Activated CD8-positive, alpha-beta memory T cell treated with anti-CD3 and anti-CD28 coated beads, Interleukin-2, amount 10 ng/mL, durations not matched to agents 7 days and 5 days (primary cell): Measurements from ENCODE around the gene CALCR. TPM values are rescaled to one million over a fixed set of nuclear protein-coding genes. Genes with fewer than 3 reads are reported as not detected.
"Not testable (repeated sequence)": the region's sequence is repeated elsewhere in the genome, so short reads cannot be mapped to it uniquely, and the experiment has no call there.

ENCODE experiments used
- ATAC-seq: fragments of 150-1000 bp; cut with Tn5 transposase; one replicate; pipeline ENCODE4 v1.10.0; 2021; ENCODE audit warnings: moderate library complexity
- CTCF ChIA-PET: fragments of 350-600 bp; sonication (Branson Sonifier 250); formaldehyde crosslinking; loops from one replicate; lab custom pipeline; 2021; ENCODE audit warnings: antibody characterized with exemption; lab: Charles Lee
- DNase-seq: peaks from one replicate; pipeline ENCODE4 v3.0.0-alpha.2; 2020
- H3K27ac Mint-ChIP-seq: one replicate; pipeline ENCODE4 v1.8.0; 2021; ENCODE audit warnings: mild to moderate bottlenecking, mixed read lengths
- H3K27me3 Mint-ChIP-seq: one replicate; pipeline ENCODE4 v1.8.0; 2021; ENCODE audit warnings: mixed read lengths
- H3K36me3 Mint-ChIP-seq: one replicate; pipeline ENCODE4 v1.8.0; 2021; ENCODE audit warnings: mild to moderate bottlenecking, mixed read lengths
- H3K4me1 Mint-ChIP-seq: one replicate; pipeline ENCODE4 v1.8.0; 2021; ENCODE audit warnings: mixed read lengths
- H3K4me3 Mint-ChIP-seq: one replicate; pipeline ENCODE4 v1.8.0; 2021; ENCODE audit warnings: mild to moderate bottlenecking, moderate library complexity, mixed read lengths
- H3K9me3 Mint-ChIP-seq: one replicate; pipeline ENCODE4 v1.8.0; 2022; ENCODE audit warnings: low read depth, mixed read lengths
- total RNA-seq, 2 experiments: library from RNA; stranded (reverse); gene quantifications; one replicate each; pipeline ENCODE4 v1.2.3, GENCODE V29; 2021

CALCR gene
- total RNA-seq, 2 experiments from 2014 or later = not detected

DNA sequence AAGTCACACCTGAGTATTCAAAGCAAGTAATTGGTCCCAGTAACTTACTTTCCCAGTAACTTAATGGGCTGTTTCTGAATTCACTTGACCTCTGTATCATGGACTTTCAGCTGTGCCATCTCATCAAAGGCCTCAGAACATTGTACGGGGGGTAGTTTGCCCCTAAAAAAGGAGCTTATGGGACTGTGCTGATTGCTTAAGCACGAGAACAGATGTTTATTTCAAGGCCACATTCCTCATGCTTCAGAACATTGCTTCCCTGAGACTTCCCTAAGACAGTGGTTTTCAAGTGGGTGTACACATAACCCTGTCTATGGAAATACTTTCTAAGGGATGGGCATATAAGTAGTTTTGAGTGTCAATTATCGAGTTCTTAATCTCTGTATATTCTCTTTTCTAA, 26.8 kb downstream of the CALCR start:
- ATAC-seq = no peak
- Mint-ChIP-seq H3K9me3 (no peaks in the 10 kb centered on the region), H3K4me1 (no peaks in the 10 kb centered on the region), H3K27ac (no peak overlapping the region), H3K36me3 (no peaks in the 10 kb centered on the region), H3K4me3 (no peak overlapping the region), H3K27me3 (peaks cover 13% of the 10 kb centered on the region)
- DNase-seq = no peak
- CTCF ChIA-PET = no interaction called here

DNA sequence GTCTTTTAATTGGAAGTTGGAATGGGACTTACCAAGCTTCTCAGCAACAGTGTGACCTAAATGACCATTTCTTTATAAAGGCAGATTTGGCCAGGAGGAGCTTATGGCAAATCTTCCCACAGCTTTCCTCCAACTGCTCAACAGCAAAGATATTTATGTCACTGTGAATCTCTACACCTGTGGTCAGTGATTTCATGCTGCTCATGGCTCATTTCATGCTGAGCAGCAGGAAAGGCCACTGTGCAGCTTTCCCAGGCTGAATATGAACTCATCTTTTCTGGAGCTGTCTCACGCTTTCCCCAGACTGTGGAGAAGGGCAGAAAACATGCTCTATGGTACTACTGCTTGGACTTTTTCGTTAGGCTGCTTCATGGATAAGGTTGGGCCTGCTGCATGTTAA, 29.8 kb downstream of the CALCR start:
- ATAC-seq (no peak), DNase-seq (no peak)
- no peak overlapping the region for H3K27ac Mint-ChIP-seq
- no peak overlapping the region for H3K4me3 Mint-ChIP-seq
- H3K9me3 Mint-ChIP-seq = no peaks in the 10 kb centered on the region
- no peaks in the 10 kb centered on the region for H3K4me1 Mint-ChIP-seq
- CTCF ChIA-PET = no interaction called here
- H3K36me3 Mint-ChIP-seq = no peaks in the 10 kb centered on the region
- H3K27me3 Mint-ChIP-seq = peaks cover 10% of the 10 kb centered on the region

DNA sequence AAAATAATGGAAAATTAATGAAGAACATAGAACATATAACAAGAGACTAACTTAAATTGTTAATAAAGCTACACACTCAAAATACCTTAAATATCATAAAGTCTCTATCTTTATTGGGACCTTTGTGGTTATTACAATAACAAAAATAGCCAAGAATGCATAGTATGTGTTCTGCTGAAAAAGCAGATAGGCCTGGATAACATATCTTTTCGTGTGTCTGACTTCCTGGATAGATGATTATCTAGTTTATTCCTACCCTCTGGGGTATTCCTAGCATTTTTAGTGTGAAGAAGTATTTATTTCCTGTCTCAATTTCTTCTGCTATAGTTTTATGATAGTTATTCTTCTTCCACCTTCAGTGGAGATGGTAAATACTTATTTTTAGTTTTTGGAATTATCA, 36.5 kb downstream of the CALCR start:
- H3K4me3 Mint-ChIP-seq = no peak overlapping the region
- ATAC-seq = no peak
- no peaks in the 10 kb centered on the region for H3K4me1 Mint-ChIP-seq
- H3K27ac Mint-ChIP-seq = no peak overlapping the region
- DNase-seq = no peak
- CTCF ChIA-PET = no interaction called here
- no peaks in the 10 kb centered on the region for H3K9me3 Mint-ChIP-seq
- H3K36me3 Mint-ChIP-seq = no peaks in the 10 kb centered on the region
- peaks cover 2% of the 10 kb centered on the region for H3K27me3 Mint-ChIP-seq

DNA sequence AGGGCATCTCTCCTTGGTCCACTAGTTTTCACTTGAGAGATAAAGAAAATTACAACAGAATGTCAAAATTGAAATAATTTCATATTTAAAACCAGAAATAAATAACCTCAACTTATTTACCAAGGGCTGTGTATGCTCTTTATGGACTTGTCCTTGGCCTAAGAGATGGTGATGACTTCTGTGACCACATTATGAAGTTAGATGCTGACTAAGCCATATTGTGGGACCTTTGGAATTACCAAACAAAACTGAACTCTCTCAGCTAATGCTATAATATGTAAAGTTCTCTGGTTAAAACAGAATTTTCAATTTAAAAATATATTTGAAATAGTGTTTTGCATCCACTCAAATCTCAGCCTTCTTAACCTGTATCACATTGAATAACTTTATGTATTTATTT, 38.9 kb downstream of the CALCR start:
- CTCF ChIA-PET = no interaction called here
- Mint-ChIP-seq H3K27me3 (peaks cover 2% of the 10 kb centered on the region), H3K36me3 (no peaks in the 10 kb centered on the region), H3K4me3 (no peak overlapping the region), H3K4me1 (no peaks in the 10 kb centered on the region), H3K9me3 (no peaks in the 10 kb centered on the region), H3K27ac (no peak overlapping the region)
- DNase-seq = no peak
- ATAC-seq = no peak

DNA sequence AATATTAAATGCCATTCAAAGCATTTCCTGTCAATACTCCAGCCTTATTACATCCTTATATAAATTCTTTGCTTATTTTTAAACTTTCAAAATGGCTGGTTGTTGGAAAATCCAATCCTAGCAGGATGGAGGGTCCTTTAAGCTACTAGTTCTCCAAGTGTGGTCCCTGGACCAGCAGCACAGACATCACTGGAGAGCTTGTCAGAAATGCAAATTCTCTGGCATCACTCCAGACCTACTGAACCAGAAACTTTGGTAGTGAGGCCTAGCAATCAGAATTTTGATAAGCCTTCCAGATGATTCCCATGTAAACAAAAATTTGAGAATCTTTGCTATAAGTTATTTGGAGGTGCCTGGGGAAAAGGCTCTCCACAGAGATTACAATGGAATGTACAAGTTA, 43.8 kb downstream of the CALCR start:
- Mint-ChIP-seq H3K36me3 (no peaks in the 10 kb centered on the region), H3K27me3 (peaks cover 2% of the 10 kb centered on the region), H3K9me3 (no peaks in the 10 kb centered on the region), H3K27ac (no peak overlapping the region), H3K4me1 (no peaks in the 10 kb centered on the region), H3K4me3 (no peak overlapping the region)
- no peak for ATAC-seq
- CTCF ChIA-PET = no interaction called here
- DNase-seq = no peak

DNA sequence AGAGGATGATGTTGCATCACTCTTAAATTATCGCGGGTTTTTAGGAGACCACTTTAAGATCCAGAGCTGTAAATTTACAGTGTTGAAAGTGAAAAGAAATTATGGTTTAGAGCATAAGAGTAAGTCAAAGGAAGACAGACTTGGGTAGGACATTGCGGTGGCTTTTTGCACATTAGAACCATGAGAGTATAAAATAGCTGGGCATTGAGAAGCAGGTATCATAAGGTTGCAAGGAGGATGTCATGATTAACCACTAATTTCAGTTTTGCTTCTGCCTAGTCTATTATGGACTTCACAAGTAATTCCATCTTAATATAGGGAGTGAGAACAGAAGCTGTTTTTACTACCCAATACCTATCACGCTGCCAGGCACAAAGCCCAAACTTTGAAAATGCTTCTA, 57.7 kb downstream of the CALCR start:
- Mint-ChIP-seq H3K36me3 (no peaks in the 10 kb centered on the region), H3K9me3 (no peaks in the 10 kb centered on the region), H3K4me3 (no peak overlapping the region), H3K27me3 (no peaks in the 10 kb centered on the region), H3K4me1 (no peaks in the 10 kb centered on the region), H3K27ac (no peak overlapping the region)
- CTCF ChIA-PET = no interaction called here
- ATAC-seq (no peak), DNase-seq (no peak)

DNA sequence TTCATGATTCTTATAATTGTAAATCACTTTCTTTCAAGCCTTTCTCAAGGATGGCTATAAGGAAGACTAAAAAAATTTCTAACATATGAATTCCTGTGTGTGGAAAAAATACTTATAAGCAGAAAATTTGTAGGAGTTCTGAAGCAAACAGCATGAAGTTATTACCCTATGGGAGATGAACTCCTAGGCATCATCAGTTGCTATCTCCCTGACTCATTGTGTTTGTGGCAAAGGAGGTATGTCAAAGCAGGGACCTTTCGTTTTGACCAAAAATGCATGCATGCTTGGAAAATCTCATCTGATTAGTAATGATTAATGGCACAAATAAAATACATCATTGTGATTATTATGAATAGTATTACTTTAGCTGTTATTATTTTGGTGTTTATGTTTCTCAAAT, 59.4 kb downstream of the CALCR start:
- Mint-ChIP-seq H3K9me3 (no peaks in the 10 kb centered on the region), H3K4me1 (no peaks in the 10 kb centered on the region), H3K27ac (no peak overlapping the region), H3K4me3 (no peak overlapping the region), H3K36me3 (no peaks in the 10 kb centered on the region), H3K27me3 (no peaks in the 10 kb centered on the region)
- no peak for DNase-seq
- ATAC-seq = no peak
- CTCF ChIA-PET = no interaction called here

DNA sequence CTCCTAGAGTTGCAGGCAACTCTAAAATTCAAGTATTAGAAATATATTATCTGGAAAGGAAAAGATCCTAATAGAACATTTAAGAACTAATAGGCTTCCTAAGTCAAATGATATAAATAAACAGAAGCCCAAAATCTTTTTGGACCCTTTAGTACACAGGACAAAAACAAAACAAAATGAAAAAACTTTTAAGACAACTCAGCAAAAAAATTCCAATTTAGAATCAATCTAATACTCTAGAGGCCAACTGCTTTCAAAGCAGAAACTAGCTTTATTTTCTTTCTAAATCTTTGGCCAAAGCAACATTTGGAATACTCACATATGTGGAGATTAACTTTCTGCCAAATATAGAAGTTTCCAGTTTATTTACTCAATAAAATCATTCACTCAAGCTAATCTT, 65.2 kb downstream of the CALCR start:
- no peak overlapping the region for H3K27ac Mint-ChIP-seq
- H3K9me3 Mint-ChIP-seq = no peaks in the 10 kb centered on the region
- ATAC-seq = no peak
- no peaks in the 10 kb centered on the region for H3K36me3 Mint-ChIP-seq
- no peak for DNase-seq
- CTCF ChIA-PET = no interaction called here
- no peaks in the 10 kb centered on the region for H3K4me1 Mint-ChIP-seq
- H3K27me3 Mint-ChIP-seq = no peaks in the 10 kb centered on the region
- no peak overlapping the region for H3K4me3 Mint-ChIP-seq

DNA sequence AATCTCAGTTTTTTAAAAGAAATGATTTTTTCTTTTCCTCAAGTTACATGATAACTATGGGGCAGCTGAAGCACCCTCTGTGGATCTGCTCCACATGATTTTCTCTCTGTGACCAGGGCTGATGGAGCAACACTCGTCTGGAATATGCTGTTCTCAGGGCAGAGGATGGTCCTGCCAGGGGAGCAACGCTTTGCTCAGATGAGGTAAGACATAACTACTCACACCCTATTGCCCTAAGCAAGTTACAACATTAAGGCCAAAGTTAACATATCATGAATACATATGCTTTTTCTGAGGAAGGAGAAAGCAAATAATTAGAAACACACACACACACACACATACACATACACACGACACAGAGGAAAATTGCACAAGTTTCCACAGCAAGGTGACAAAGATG, 71.4 kb downstream of the CALCR start:
- Mint-ChIP-seq H3K27me3 (peaks cover 4% of the 10 kb centered on the region), H3K27ac (no peak overlapping the region), H3K4me3 (no peak overlapping the region), H3K9me3 (no peaks in the 10 kb centered on the region), H3K36me3 (no peaks in the 10 kb centered on the region), H3K4me1 (no peaks in the 10 kb centered on the region)
- ATAC-seq (no peak), DNase-seq (no peak)
- CTCF ChIA-PET = no interaction called here

DNA sequence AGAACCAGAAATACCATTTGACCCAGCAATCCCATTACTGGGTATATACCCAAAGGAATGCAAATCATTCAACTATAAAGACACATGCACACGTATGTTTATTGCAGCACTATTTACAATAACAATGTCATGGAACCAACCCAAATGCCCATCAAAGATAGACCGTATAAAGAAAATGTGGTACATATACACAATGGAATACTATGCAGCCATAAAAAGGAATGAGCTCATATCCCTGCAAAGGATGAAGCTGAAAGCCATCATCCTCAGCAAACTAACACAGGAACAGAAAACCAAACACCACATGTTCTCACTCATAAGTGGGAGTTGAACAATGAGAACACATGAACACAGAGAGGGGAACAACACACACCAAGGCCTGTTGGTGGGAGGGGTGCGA, 82.7 kb downstream of the CALCR start:
- ATAC-seq, H3K36me3 Mint-ChIP-seq, H3K27me3 Mint-ChIP-seq, H3K4me1 Mint-ChIP-seq, DNase-seq, H3K27ac Mint-ChIP-seq, H3K9me3 Mint-ChIP-seq, CTCF ChIA-PET, H3K4me3 Mint-ChIP-seq: not testable (repeated sequence)

DNA sequence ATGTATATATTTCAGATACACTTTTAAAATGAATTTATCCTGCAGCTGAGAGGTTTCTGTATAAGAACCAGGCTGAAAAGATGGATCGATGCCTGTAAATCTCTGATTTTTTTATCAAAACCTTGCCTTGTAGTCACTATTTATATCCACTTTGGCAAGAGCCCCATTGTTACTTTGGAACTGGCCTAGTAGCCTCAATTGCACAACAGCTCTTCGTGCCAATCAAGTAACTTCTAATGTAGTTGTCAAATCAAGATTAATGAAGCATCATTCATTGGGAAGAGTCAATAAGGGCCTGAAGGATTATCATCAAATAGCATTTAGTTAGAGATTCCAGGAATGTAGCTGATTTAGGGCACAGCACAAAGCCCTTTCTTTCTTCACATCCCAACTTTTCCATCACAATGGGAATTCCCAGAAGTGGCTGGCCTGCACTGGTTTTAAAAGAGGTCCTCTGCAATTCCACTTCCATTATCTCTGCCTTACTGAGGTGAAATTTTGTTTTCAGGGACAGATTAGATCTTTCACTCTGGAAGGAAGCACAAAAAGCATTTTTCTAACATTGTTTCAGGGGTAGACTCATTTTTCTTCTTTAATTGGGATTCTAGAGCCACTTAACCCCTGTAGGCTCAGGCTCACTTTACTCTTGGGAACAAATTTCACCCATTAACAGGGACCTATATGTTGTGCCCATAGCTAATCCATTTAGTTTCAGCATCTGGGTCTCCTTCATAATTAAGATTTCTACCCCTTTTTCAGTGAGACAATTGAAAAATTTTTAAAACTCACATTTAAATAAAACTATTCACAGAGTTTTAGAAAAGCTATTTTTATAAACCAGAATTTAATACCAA, 97.8 kb downstream of the CALCR start:
- Mint-ChIP-seq H3K27ac (no peak overlapping the region), H3K4me3 (no peak overlapping the region), H3K9me3 (no peaks in the 10 kb centered on the region), H3K4me1 (no peaks in the 10 kb centered on the region), H3K27me3 (peaks cover 4% of the 10 kb centered on the region), H3K36me3 (no peaks in the 10 kb centered on the region)
- no peak for ATAC-seq
- CTCF ChIA-PET = no interaction called here
- DNase-seq = no peak

DNA sequence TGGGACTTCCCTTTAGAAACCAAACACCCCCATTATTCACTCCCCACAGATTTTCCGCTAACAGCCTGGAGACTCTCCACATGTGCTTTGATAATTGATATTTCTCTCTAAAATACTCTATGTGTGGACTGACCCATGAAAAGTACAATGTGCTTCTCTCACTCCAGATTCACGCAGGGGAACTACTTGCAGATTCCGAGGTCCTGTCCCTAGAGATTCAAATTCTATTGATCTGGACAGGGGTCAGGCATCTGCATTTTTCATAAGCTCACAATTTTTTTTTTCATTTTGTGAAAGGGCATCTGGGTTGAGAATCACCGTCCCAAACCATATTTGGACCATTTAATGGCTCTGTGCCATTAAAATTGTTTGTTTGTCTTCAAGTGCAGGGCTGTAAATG, 98.7 kb downstream of the CALCR start:
- Mint-ChIP-seq H3K27ac (no peak overlapping the region), H3K36me3 (no peaks in the 10 kb centered on the region), H3K4me1 (no peaks in the 10 kb centered on the region), H3K4me3 (no peak overlapping the region), H3K27me3 (peaks cover 4% of the 10 kb centered on the region), H3K9me3 (no peaks in the 10 kb centered on the region)
- ATAC-seq (no peak), DNase-seq (no peak)
- CTCF ChIA-PET = no interaction called here

DNA sequence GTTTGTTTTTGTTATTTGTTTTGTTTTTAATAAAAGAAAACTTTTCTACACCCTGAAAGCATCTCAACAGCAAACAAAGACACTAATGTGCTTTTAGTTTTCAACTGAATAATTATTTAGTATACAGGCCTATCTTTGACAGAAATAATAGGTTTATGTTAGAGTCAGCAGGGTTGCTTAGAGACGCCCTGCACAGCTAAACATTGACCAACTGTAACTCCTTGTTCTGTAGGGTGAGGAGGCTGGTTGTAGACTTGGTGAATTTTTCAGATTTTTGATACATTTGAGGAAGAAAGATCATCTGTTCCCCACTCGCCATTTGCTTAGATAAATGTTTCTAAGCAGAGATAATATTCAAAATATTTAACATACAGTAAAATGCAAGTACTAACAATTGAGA, 103.1 kb downstream of the CALCR start:
- no peak overlapping the region for H3K4me3 Mint-ChIP-seq
- H3K9me3 Mint-ChIP-seq = no peaks in the 10 kb centered on the region
- H3K36me3 Mint-ChIP-seq = no peaks in the 10 kb centered on the region
- H3K27me3 Mint-ChIP-seq = peaks cover 7% of the 10 kb centered on the region
- no peak overlapping the region for H3K27ac Mint-ChIP-seq
- no peak for DNase-seq
- CTCF ChIA-PET = no interaction called here
- no peak for ATAC-seq
- no peaks in the 10 kb centered on the region for H3K4me1 Mint-ChIP-seq

DNA sequence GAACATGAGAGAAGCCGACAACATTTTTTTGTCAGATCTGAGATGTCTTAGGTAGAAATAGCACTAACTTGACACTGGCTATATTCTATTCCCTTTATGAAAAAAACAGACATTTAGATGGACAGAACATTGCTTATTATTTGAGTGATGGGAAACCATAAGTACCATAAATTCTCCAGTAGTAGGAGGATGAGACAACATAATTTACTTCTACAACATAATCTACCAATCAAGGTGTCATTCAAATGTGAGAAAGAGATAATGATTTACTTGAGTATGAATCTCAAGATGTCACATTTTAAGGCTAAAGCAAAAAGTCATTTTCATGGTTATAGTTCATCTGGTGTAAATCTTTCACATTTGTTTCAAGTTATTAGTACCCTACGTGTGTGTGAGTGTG, 110.8 kb downstream of the CALCR start:
- H3K36me3 Mint-ChIP-seq = no peaks in the 10 kb centered on the region
- H3K4me3 Mint-ChIP-seq = no peak overlapping the region
- H3K9me3 Mint-ChIP-seq = no peaks in the 10 kb centered on the region
- no peak overlapping the region for H3K27ac Mint-ChIP-seq
- H3K4me1 Mint-ChIP-seq = no peaks in the 10 kb centered on the region
- ATAC-seq = no peak
- H3K27me3 Mint-ChIP-seq = peaks cover 12% of the 10 kb centered on the region
- CTCF ChIA-PET = no interaction called here
- DNase-seq = no peak

DNA sequence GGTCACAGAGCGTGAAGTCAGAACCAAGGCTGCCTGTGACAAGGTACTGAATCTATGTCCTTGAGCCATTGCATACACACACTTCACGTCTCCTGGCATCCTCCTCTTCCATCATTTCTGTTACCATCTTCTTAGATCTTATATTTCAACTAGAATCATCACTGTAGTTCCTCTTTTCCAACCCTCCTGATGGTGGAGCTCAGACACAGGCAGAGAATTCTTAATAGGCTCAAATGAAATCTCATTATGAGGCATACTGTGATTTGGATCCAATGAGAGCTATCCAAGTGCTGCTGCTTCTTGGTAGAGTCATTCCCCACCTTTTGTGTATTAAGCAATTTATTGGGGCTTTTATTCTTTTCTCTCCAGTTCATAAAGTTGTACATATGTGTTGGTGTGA, 113.2 kb downstream of the CALCR start:
- H3K27ac Mint-ChIP-seq = no peak overlapping the region
- H3K4me3 Mint-ChIP-seq = no peak overlapping the region
- no peaks in the 10 kb centered on the region for H3K9me3 Mint-ChIP-seq
- no peaks in the 10 kb centered on the region for H3K36me3 Mint-ChIP-seq
- peaks cover 9% of the 10 kb centered on the region for H3K27me3 Mint-ChIP-seq
- CTCF ChIA-PET = no interaction called here
- no peak for ATAC-seq
- H3K4me1 Mint-ChIP-seq = no peaks in the 10 kb centered on the region
- no peak for DNase-seq
